Karpas-422 (cell line): Measurements from ENCODE around the gene PAN3. TPM values are rescaled to one million over a fixed set of nuclear protein-coding genes. Genes with fewer than 3 reads are reported as not detected.
A peak's percentile ranks its signal among the peaks of the same experiment; 100 is the strongest.

ENCODE experiments used
- DNase-seq: peaks from one replicate; pipeline ENCODE4 v3.0.0-alpha.2; 2015
- H2AFZ ChIP-seq: fragments of 200-600 bp; sonication (generic); 2 replicates; pipeline ENCODE4 v1.6.1; 2014; ENCODE audit warnings: antibody characterized with exemption, low read length, mixed read lengths
- H3K27ac ChIP-seq: fragments of 200-600 bp; sonication (generic); 2 replicates; pipeline ENCODE4 v1.5.1; 2014; ENCODE audit warnings: mild to moderate bottlenecking, low read length, moderate library complexity
- H3K27me3 ChIP-seq: fragments of 200-600 bp; sonication (generic); 2 replicates; pipeline ENCODE4 v1.6.1; 2014; ENCODE audit warnings: low read length, mixed read lengths
- H3K36me3 ChIP-seq: fragments of 200-600 bp; sonication (generic); 2 replicates; pipeline ENCODE4 v1.6.1; 2014; ENCODE audit warnings: low read length, mixed read lengths; ENCODE audit not compliant: insufficient read depth
- H3K4me1 ChIP-seq: fragments of 200-600 bp; sonication (generic); 2 replicates; pipeline ENCODE4 v1.6.1; 2014; ENCODE audit warnings: mild to moderate bottlenecking, low read length, mixed read lengths
- H3K4me2 ChIP-seq: fragments of 200-600 bp; sonication (generic); 2 replicates; pipeline ENCODE4 v1.6.1; 2014; ENCODE audit warnings: low read length, low read depth, mild to moderate bottlenecking; ENCODE audit not compliant: poor library complexity, severe bottlenecking
- H3K4me3 ChIP-seq: fragments of 200-600 bp; sonication (generic); 2 replicates; pipeline ENCODE4 v1.5.1; 2014; ENCODE audit warnings: mild to moderate bottlenecking, antibody characterized with exemption, low read length, mixed read lengths
- H3K79me2 ChIP-seq: fragments of 200-600 bp; sonication (generic); 2 replicates; pipeline ENCODE4 v1.6.1; 2014; ENCODE audit warnings: mild to moderate bottlenecking, low read length, mixed read lengths
- H3K9ac ChIP-seq: fragments of 200-600 bp; sonication (generic); 2 replicates; pipeline ENCODE4 v1.6.0; 2014; ENCODE audit warnings: low read length
- H3K9me2 ChIP-seq: fragments of 200-600 bp; sonication (generic), shearing (Covaris generic); replicated peaks from 2 replicates; pipeline ENCODE4 v1.6.0; 2014; ENCODE audit warnings: mild to moderate bottlenecking, low read length, moderate library complexity; ENCODE audit not compliant: insufficient read depth
- H3K9me3 ChIP-seq: fragments of 300-700, 200-600 bp; sonication (generic); 2 replicates; pipeline ENCODE4 v1.6.1; 2014; ENCODE audit warnings: low read length, mixed read lengths
- H4K20me1 ChIP-seq: fragments of 200-600 bp; sonication (generic); 2 replicates; pipeline ENCODE4 v1.6.1; 2014; ENCODE audit warnings: mild to moderate bottlenecking, antibody characterized with exemption, low read length, low read depth; ENCODE audit not compliant: insufficient read depth
- total RNA-seq: library from RNA; depleted of rRNA; stranded (reverse); fragments of >200 nt; shearing (Covaris generic); gene quantifications from 2 replicates; pipeline ENCODE4 v1.2.3, GENCODE V29; 2014; ENCODE audit warnings: low replicate concordance

The PAN3 gene
- total RNA-seq, 1 experiment from 2014 or later, result 39.8 TPM

- no peaks in the 10 kb centered on the region for H3K9me3 ChIP-seq
- H3K9ac ChIP-seq, result no peak overlapping the region
- H3K36me3 ChIP-seq, result no peaks in the 10 kb centered on the region
- H3K79me2 ChIP-seq, result no peaks in the 10 kb centered on the region
- no peaks in the 10 kb centered on the region for H3K4me1 ChIP-seq
- H3K9me2 ChIP-seq, result no peaks in the 10 kb centered on the region
- no peak overlapping the region for H3K27ac ChIP-seq
- H3K27me3 ChIP-seq, result no peaks in the 10 kb centered on the region
- peak; percentile 2 for DNase-seq
- H3K4me3 ChIP-seq, result no peak overlapping the region
- no peak overlapping the region for H3K4me2 ChIP-seq
- H2AFZ ChIP-seq, result no peak overlapping the region
- no peaks in the 10 kb centered on the region for H4K20me1 ChIP-seq
These were observed 189.9 kb downstream of the PAN3 start for GRCh38 chr13:28328271-28328607.

GRCh38 chr13:28329395-28330158, 191.2 kb downstream of the PAN3 start:
- Histone ChIP-seq H3K4me1 (no peaks in the 10 kb centered on the region), H3K36me3 (no peaks in the 10 kb centered on the region), H3K4me3 (no peak overlapping the region), H4K20me1 (no peaks in the 10 kb centered on the region), H3K9me2 (no peaks in the 10 kb centered on the region), H3K9ac (no peak overlapping the region), H2AFZ (no peak overlapping the region), H3K9me3 (no peaks in the 10 kb centered on the region), H3K4me2 (no peak overlapping the region), H3K79me2 (no peaks in the 10 kb centered on the region), H3K27me3 (no peaks in the 10 kb centered on the region), H3K27ac (no peak overlapping the region)
- peak; percentile 32 for DNase-seq

GRCh38 chr13:28333204-28333881, 195.0 kb downstream of the PAN3 start:
- no peaks in the 10 kb centered on the region for H3K9me2 ChIP-seq
- no peak overlapping the region for H3K4me3 ChIP-seq
- no peaks in the 10 kb centered on the region for H3K79me2 ChIP-seq
- DNase-seq, result peak; percentile 29
- H3K9ac ChIP-seq, result no peak overlapping the region
- no peaks in the 10 kb centered on the region for H3K27me3 ChIP-seq
- H3K4me1 ChIP-seq, result no peaks in the 10 kb centered on the region
- no peaks in the 10 kb centered on the region for H3K9me3 ChIP-seq
- no peaks in the 10 kb centered on the region for H4K20me1 ChIP-seq
- no peak overlapping the region for H2AFZ ChIP-seq
- H3K36me3 ChIP-seq, result no peaks in the 10 kb centered on the region
- no peak overlapping the region for H3K27ac ChIP-seq
- H3K4me2 ChIP-seq, result no peak overlapping the region

GRCh38 chr13:28336193-28336657, 197.9 kb downstream of the PAN3 start:
- DNase-seq, result peak; percentile 14
- Histone ChIP-seq H3K36me3 (no peaks in the 10 kb centered on the region), H3K4me2 (no peak overlapping the region), H3K27me3 (no peaks in the 10 kb centered on the region), H3K27ac (no peak overlapping the region), H2AFZ (no peak overlapping the region), H3K4me3 (no peak overlapping the region), H3K9me3 (no peaks in the 10 kb centered on the region), H4K20me1 (no peaks in the 10 kb centered on the region), H3K9me2 (no peaks in the 10 kb centered on the region), H3K79me2 (no peaks in the 10 kb centered on the region), H3K9ac (no peak overlapping the region), H3K4me1 (no peaks in the 10 kb centered on the region)

- no peak overlapping the region for H2AFZ ChIP-seq
- no peaks in the 10 kb centered on the region for H3K79me2 ChIP-seq
- no peak overlapping the region for H3K27ac ChIP-seq
- peak; percentile 24 for DNase-seq
- no peak overlapping the region for H3K4me2 ChIP-seq
- no peaks in the 10 kb centered on the region for H3K27me3 ChIP-seq
- H4K20me1 ChIP-seq, result no peaks in the 10 kb centered on the region
- no peaks in the 10 kb centered on the region for H3K9me3 ChIP-seq
- H3K4me1 ChIP-seq, result no peaks in the 10 kb centered on the region
- no peaks in the 10 kb centered on the region for H3K36me3 ChIP-seq
- no peak overlapping the region for H3K4me3 ChIP-seq
- H3K9ac ChIP-seq, result no peak overlapping the region
- no peaks in the 10 kb centered on the region for H3K9me2 ChIP-seq
These were observed 199.0 kb downstream of the PAN3 start for GRCh38 chr13:28337166-28338005.

GRCh38 chr13:28338006-28338574, 199.7 kb downstream of the PAN3 start:
- Histone ChIP-seq H2AFZ (no peak overlapping the region), H3K4me2 (no peak overlapping the region), H3K9me2 (no peaks in the 10 kb centered on the region), H3K79me2 (no peaks in the 10 kb centered on the region), H4K20me1 (no peaks in the 10 kb centered on the region), H3K4me3 (no peak overlapping the region), H3K27ac (no peak overlapping the region), H3K27me3 (no peaks in the 10 kb centered on the region), H3K4me1 (no peaks in the 10 kb centered on the region), H3K9ac (no peak overlapping the region), H3K9me3 (no peaks in the 10 kb centered on the region), H3K36me3 (no peaks in the 10 kb centered on the region)
- no peak for DNase-seq

- Histone ChIP-seq H2AFZ (no peak overlapping the region), H3K9ac (no peak overlapping the region), H4K20me1 (no peaks in the 10 kb centered on the region), H3K4me2 (no peak overlapping the region), H3K9me2 (no peaks in the 10 kb centered on the region), H3K79me2 (no peaks in the 10 kb centered on the region), H3K9me3 (no peaks in the 10 kb centered on the region), H3K27me3 (no peaks in the 10 kb centered on the region), H3K4me1 (no peaks in the 10 kb centered on the region), H3K4me3 (no peak overlapping the region), H3K36me3 (no peaks in the 10 kb centered on the region), H3K27ac (no peak overlapping the region)
- DNase-seq, result peak; percentile 11
These were observed 200.4 kb downstream of the PAN3 start for GRCh38 chr13:28338742-28339141.

- Histone ChIP-seq H3K79me2 (no peaks in the 10 kb centered on the region), H3K9me2 (no peaks in the 10 kb centered on the region), H2AFZ (no peak overlapping the region), H4K20me1 (no peaks in the 10 kb centered on the region), H3K27ac (no peak overlapping the region), H3K27me3 (no peaks in the 10 kb centered on the region), H3K36me3 (no peaks in the 10 kb centered on the region), H3K4me3 (no peak overlapping the region), H3K4me1 (no peaks in the 10 kb centered on the region), H3K4me2 (no peak overlapping the region), H3K9ac (no peak overlapping the region), H3K9me3 (no peaks in the 10 kb centered on the region)
- DNase-seq, result peak; percentile 15
These were observed 201.1 kb downstream of the PAN3 start for GRCh38 chr13:28339419-28339818.
